ENCODE measurements around the gene HSFX3.
A peak's percentile ranks its signal among the peaks of the same experiment; 100 is the strongest.

Gene HSFX3

GRCh38 chrX:149512225-149512885 is 37.4 kb downstream of the HSFX3 start:
- intact Hi-C loops (cut with DNase I; ENCODE audit: low total_unique reads): no loop called here
- Histone ChIP-seq H3K27me3 (no peaks in the 10 kb centered on the region), H3K27ac (no peak overlapping the region), H3K4me3 (no peak overlapping the region), H3K4me1 (no peaks in the 10 kb centered on the region), H3K9me3 (no peaks in the 10 kb centered on the region), H3K36me3 (no peaks in the 10 kb centered on the region)
- DNase-seq: peak in 1 of 2 donors; percentile 34
- peak; percentile 37 to 42 for TF ChIP-seq CTCF (IDR thresholded peaks at IDR 0.05)

- H3K36me3 ChIP-seq: no peaks in the 10 kb centered on the region
- intact Hi-C loops (cut with DNase I; ENCODE audit: low total_unique reads): no loop called here
- no peaks in the 10 kb centered on the region for H3K27me3 ChIP-seq
- H3K27ac ChIP-seq: no peak overlapping the region
- no peak overlapping the region for H3K4me3 ChIP-seq
- TF ChIP-seq CTCF (IDR thresholded peaks at IDR 0.05): no peak
- H3K4me1 ChIP-seq: no peaks in the 10 kb centered on the region
- no peaks in the 10 kb centered on the region for H3K9me3 ChIP-seq
- no peak for DNase-seq
Measured at GRCh38 chrX:149511081-149511480, 38.6 kb downstream of the HSFX3 start.

- no peak for TF ChIP-seq CTCF (IDR thresholded peaks at IDR 0.05)
- H3K27me3 ChIP-seq: no peaks in the 10 kb centered on the region
Measured at GRCh38 chrX:149510386-149510785, 39.3 kb downstream of the HSFX3 start.

GRCh38 chrX:149508467-149508866 is 41.3 kb downstream of the HSFX3 start:
- DNase-seq: no peak
- Histone ChIP-seq H3K36me3 (no peaks in the 10 kb centered on the region), H3K27ac (no peak overlapping the region), H3K9me3 (no peaks in the 10 kb centered on the region), H3K27me3 (no peaks in the 10 kb centered on the region), H3K4me3 (no peak overlapping the region), H3K4me1 (peaks cover 0 to 5% (median 0%) of the 10 kb centered on the region in 4 donors)
- no peak for TF ChIP-seq CTCF (IDR thresholded peaks at IDR 0.05)
- intact Hi-C loops (cut with DNase I; ENCODE audit: low total_unique reads): no loop called here

More at GRCh38 chrX:149510386-149510785, 39.3 kb downstream of the HSFX3 start:
- no peaks in the 10 kb centered on the region for H3K36me3 ChIP-seq
- H3K27ac ChIP-seq: no peak overlapping the region
- H3K4me1 ChIP-seq: peaks cover 0 to 5% (median 0%) of the 10 kb centered on the region in 4 donors
- intact Hi-C loops (cut with DNase I; ENCODE audit: low total_unique reads): no loop called here
- DNase-seq: no peak
- H3K9me3 ChIP-seq: no peaks in the 10 kb centered on the region
- H3K4me3 ChIP-seq: no peak overlapping the region

- intact Hi-C loops (cut with DNase I; ENCODE audit: low total_unique reads): no loop called here
- no peak for TF ChIP-seq CTCF (IDR thresholded peaks at IDR 0.05)
- Histone ChIP-seq H3K9me3 (no peaks in the 10 kb centered on the region), H3K4me3 (no peak overlapping the region), H3K4me1 (peaks cover 0 to 9% (median 3%) of the 10 kb centered on the region in 4 donors), H3K36me3 (peaks cover 4 to 10% (median 5%) of the 10 kb centered on the region in 3 donors), H3K27ac (no peak overlapping the region), H3K27me3 (no peaks in the 10 kb centered on the region)
- no peak for DNase-seq
Measured at GRCh38 chrX:149506349-149506748, 43.4 kb downstream of the HSFX3 start.

Measured in tibial artery (tissue), 4 donors.